Aorta (tissue), 5 donors: ENCODE results near the gene TUBA4A. TPM values are rescaled to one million over a fixed set of nuclear protein-coding genes. Genes with fewer than 3 reads are reported as not detected.

ENCODE experiments used
- ATAC-seq: fragments of 200-7000 bp; cut with Tn5 transposase; one replicate; pipeline ENCODE4 v1.9.1; 2022; ENCODE audit warnings: moderate library complexity; ENCODE audit not compliant: low FRiP score
- DNase-seq, 2 donors: peaks; one replicate each; pipeline ENCODE4 v3.0.0-alpha.2; 2020
- H3K27ac ChIP-seq, 2 donors: one replicate each; pipeline ENCODE4 v1.5.1; 2013; ENCODE audit warnings: low read length in 2 of 2, mild to moderate bottlenecking in 2 of 2, moderate library complexity in 2 of 2, control low read depth in 1 of 2, inconsistent platforms in 1 of 2, low read depth in 1 of 2
- H3K27me3 ChIP-seq, 2 donors: one replicate each; pipeline ENCODE4 v1.6.1; 2013; ENCODE audit warnings: control low read depth in 1 of 2, low read length in 1 of 2, mild to moderate bottlenecking in 1 of 2, moderate library complexity in 1 of 2; ENCODE audit not compliant: insufficient read depth in 2 of 2, control insufficient read depth in 1 of 2
- H3K36me3 ChIP-seq, 2 donors: one replicate each; pipeline ENCODE4 v1.6.1; 2013; ENCODE audit warnings: control low read depth in 1 of 2, low read length in 1 of 2, mild to moderate bottlenecking in 1 of 2; ENCODE audit not compliant: insufficient read depth in 2 of 2, control insufficient read depth in 1 of 2
- H3K4me1 ChIP-seq, 2 donors: one replicate each; pipeline ENCODE4 v1.6.1; 2013; ENCODE audit warnings: low read length in 2 of 2, control low read depth in 1 of 2, mild to moderate bottlenecking in 1 of 2, moderate library complexity in 1 of 2; ENCODE audit not compliant: insufficient read depth in 2 of 2, control insufficient read depth in 1 of 2
- H3K4me3 ChIP-seq, 2 donors: one replicate each; pipeline ENCODE4 v1.5.1; 2013; ENCODE audit warnings: low read length in 2 of 2, control low read depth in 1 of 2, mild to moderate bottlenecking in 1 of 2
- H3K9me3 ChIP-seq: one replicate; pipeline ENCODE4 v1.6.1; 2013; ENCODE audit warnings: mild to moderate bottlenecking, low read length; ENCODE audit not compliant: control insufficient read depth
- WGBS, 2 donors: extraction: QIAGEN DNeasy Blood & Tissue Kit; methylation state at CpG; one replicate each; pipeline ENCODE4 v1.1.7; 2013; 5-methylcytosine and 5-hydroxymethylcytosine counted together
- intact Hi-C, 2 donors: fragments of 100-400 bp; cut with DNase I; formaldehyde crosslinking; loops; one replicate each; pipeline versions ENCODE4 v1.14.2 to v1.15.0; 2022
- polyA plus RNA-seq, 2 donors: library from polyadenylated mRNA; stranded (reverse); fragments of 200-250 nt; gene quantifications; one replicate each; pipeline ENCODE4 v1.2.3, GENCODE V29; 2013
- total RNA-seq, 2 donors: library from RNA; stranded (reverse); fragmentation: NEBNext Ultra II Directional; extraction: Animal tissue kit (Norgen Biotek cat#: 25700); gene quantifications; one replicate each; pipeline ENCODE4 v1.2.1, GENCODE V29; 2021
- donor health status: healthy with polysubstance abuse.
- donor health status: Bipolar disorder and iron deficiency.
- donor health status: DM: no; HTN: no; CAD: no.
- donor health status: DM: no; HTN: no; CAD: no.
- donor health status: DM: yes; HTN: yes; CAD: no.

TUBA4A gene
- total and polyA plus RNA-seq, 4 donors, result 20.3 to 59.2 (median 46.3) TPM

DNA sequence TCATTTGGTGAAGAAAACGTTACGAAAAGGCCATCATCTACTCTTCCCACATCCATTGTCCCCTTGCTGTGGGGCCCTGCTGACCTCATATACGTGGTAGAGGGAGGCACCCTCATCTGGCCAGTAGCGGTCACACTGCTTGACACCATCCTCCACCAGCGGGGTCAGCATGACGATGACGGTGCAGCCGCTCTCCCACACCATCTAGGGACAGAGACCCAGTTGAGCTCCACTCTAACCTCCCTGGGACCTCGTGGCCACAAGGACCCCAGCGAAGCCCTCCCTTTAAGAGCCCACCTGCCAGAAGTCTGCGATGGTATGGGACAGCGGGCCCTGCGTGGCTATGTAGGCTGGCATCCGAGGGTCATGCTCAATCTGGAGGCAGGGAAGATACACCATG is 42.4 kb upstream of the TUBA4A start:
- H3K4me1 ChIP-seq, result no peaks in the 10 kb centered on the region
- no peaks in the 10 kb centered on the region for H3K9me3 ChIP-seq
- no peak overlapping the region for H3K27ac ChIP-seq
- ATAC-seq (no peak), DNase-seq (no peak)
- intact Hi-C loops, result loop anchor here in 1 of 2 donors (5.0 kb wide), 1 partner anchor 124 kb away; the partner anchor contains the start of gene SLC23A3
- 85% methylated on average over 14 of the region's 14 CpGs for WGBS, 2 donors
- no peaks in the 10 kb centered on the region for H3K36me3 ChIP-seq
- no peak overlapping the region for H3K4me3 ChIP-seq
- H3K27me3 ChIP-seq, result no peaks in the 10 kb centered on the region

DNA sequence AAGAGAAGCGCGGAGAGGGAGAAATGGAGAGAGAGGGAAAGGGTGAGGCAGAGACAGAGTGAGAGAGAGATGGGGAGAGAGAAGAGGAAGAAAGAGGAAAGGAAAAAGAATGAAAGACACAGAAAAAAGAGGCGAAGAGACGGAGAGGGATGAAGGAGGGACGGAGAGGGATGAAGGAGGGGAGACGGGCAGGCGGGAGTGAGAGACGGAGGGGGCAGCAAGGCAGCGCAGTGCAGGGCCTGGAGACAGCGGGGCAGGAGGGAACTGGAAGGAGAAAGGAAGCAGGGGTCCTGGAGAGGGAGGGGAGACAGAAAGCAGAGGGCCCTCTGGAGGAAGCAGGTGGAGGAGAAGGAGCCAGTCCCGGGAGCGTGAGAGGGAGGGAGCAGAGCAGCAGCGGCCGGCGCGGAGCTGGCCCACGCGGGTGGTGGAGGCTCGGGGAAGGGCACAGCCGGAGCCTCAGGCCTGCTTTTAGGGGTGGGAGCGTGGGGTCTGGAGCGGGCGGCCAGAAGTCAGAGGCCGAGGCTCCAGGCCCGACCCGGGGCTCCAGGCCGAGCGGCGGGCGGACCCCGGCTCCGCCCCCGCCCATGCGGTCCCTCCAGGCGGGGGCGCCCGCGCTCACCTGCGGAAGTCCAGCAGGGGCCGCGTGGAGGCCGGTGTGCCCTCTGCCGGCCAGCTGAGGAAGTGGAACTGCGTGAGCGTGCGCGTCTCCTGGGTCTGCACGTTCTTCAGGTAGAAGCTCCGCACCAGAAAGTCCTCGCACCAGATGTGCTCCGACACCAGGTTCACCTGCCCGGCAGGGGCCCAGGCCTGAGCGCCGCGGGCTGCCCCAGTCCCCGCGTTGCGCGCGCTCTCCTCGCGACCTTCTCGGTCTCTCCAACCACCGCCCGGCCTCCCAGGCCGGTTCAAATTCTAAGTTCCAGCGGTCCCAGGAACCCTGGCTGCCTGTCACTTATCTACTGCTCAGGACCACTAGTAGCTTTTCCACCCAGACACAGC is 40.9 kb upstream of the TUBA4A start:
- H3K4me3 ChIP-seq, result peak overlapping the region; percentile 32 to 60
- ATAC-seq (peak; percentile 93), DNase-seq (peak; percentile 88 to 96)
- no peaks in the 10 kb centered on the region for H3K4me1 ChIP-seq
- H3K27ac ChIP-seq, result peak overlapping the region in 1 of 2 donors; percentile 48
- no peaks in the 10 kb centered on the region for H3K9me3 ChIP-seq
- intact Hi-C loops, result loop anchor here (1.0 to 5.0 kb wide), 6 partner anchors 16 to 134 kb away; partner anchors contain the start of genes GLB1L (in 1 of the 2), NHEJ1 (in 1 of the 2), SLC23A3 (in 1 of the 2) and STK16 (in 1 of the 2)
- H3K36me3 ChIP-seq, result no peaks in the 10 kb centered on the region
- 3 to 4% methylated on average over 51 to 67 of the region's 67 CpGs for WGBS, 2 donors
- H3K27me3 ChIP-seq, result no peaks in the 10 kb centered on the region

DNA sequence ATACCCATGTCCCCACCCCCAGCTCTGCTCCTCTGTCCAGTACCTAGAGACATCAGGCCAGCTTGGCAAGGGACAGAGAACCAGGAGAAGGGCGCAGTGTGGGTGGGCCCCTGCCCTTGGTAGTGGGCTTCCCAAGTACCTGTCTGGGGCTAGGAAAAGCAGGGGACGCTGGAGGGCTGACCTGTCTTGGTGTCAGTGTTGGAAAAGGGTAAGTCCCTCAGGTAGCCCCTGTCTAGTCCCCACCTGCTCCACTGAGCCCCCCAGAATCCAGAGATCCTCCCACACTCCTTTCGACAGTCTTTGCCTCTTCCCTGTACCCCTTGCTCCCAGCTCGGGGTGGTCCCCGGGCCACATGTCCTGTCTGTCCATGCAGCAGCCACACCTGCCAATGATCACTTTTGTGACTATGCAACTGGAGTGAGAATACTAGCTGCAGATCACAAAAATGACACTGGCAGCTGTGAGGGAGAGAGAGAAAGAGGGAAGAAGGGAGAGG is 40.1 kb upstream of the TUBA4A start:
- Histone ChIP-seq H3K36me3 (no peaks in the 10 kb centered on the region), H3K27ac (no peak overlapping the region), H3K4me1 (no peaks in the 10 kb centered on the region), H3K4me3 (no peak overlapping the region), H3K9me3 (no peaks in the 10 kb centered on the region), H3K27me3 (no peaks in the 10 kb centered on the region)
- intact Hi-C loops, result loop anchor here (1.0 to 5.0 kb wide), 4 partner anchors 15 to 133 kb away; partner anchors contain the start of genes GLB1L (in 1 of the 2), NHEJ1 (in 1 of the 2), STK16 (in 1 of the 2) and TUBA4A (in 1 of the 2)
- ATAC-seq (no peak), DNase-seq (peak in 1 of 2 donors; percentile 65)
- 81% methylated on average over 5 of the region's 5 CpGs for WGBS, 2 donors

DNA sequence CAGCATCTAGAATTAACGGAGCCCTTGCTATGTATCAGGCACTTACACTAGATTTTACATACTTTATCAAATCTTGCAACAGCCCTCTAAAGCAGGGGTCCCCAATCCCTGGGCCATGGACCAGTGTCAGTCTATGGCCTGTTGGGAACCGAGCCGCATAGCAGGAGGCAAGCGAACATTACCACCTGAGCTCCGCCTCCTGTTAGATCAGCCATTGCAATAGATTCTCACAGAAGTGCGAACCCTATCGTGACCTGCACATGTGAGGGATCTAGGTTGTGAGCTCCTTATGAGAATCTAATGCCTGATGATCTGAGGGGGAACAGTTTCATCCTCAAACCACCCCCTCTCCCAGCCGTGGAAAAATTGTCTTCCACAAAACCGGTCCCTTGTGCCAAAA is 38.9 kb upstream of the TUBA4A start:
- no peak overlapping the region for H3K27ac ChIP-seq
- no peak overlapping the region for H3K4me3 ChIP-seq
- DNase-seq (no peak), ATAC-seq (no peak)
- intact Hi-C loops, result loop anchor here in 1 of 2 donors (5.0 kb wide), 1 partner anchor 45 kb away; the partner anchor contains the start of genes GLB1L and STK16
- no peaks in the 10 kb centered on the region for H3K4me1 ChIP-seq
- H3K9me3 ChIP-seq, result no peaks in the 10 kb centered on the region
- H3K27me3 ChIP-seq, result no peaks in the 10 kb centered on the region
- no peaks in the 10 kb centered on the region for H3K36me3 ChIP-seq
- WGBS, 2 donors, result 89 to 92% methylated on average over 9 of the region's 9 CpGs

DNA sequence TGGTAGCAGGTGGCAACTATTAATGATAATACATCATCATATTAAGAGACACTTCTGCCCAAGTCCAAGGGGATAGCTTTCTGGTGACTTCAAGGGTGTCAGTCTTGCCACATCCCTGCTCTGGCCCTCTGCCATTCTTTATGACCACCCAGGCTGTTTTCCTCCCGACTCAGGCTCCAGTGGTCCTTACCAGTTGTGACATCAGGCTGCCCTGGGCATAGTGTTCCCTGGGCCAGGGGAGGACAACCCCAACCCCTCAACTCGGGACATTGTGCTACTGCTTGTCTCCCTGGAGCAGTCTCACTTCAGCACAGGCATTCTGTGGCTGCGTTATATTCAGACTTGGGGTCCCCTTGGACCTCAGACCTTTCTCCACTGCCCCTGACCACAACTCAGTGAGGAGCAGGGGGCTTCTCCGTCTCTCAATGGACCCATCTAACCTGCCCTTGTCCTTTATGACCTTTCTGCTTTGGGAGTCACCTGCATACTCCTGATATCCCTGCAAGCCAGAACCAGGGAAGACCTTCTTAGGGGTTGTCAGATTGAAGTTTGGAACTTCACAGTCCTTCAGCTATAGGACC is 38.3 kb upstream of the TUBA4A start:
- no peak overlapping the region for H3K27ac ChIP-seq
- H3K4me3 ChIP-seq, result no peak overlapping the region
- ATAC-seq, result no peak
- no peaks in the 10 kb centered on the region for H3K4me1 ChIP-seq
- peak in 1 of 2 donors; percentile 48 for DNase-seq
- intact Hi-C loops, result loop anchor here in 1 of 2 donors (5.0 kb wide), 1 partner anchor 45 kb away; the partner anchor contains the start of genes GLB1L and STK16
- no peaks in the 10 kb centered on the region for H3K27me3 ChIP-seq
- whole genome bisulfite sequencing, 2 donors, result 78 to 81% methylated on average over 4 of the region's 4 CpGs
- no peaks in the 10 kb centered on the region for H3K9me3 ChIP-seq
- H3K36me3 ChIP-seq, result no peaks in the 10 kb centered on the region

DNA sequence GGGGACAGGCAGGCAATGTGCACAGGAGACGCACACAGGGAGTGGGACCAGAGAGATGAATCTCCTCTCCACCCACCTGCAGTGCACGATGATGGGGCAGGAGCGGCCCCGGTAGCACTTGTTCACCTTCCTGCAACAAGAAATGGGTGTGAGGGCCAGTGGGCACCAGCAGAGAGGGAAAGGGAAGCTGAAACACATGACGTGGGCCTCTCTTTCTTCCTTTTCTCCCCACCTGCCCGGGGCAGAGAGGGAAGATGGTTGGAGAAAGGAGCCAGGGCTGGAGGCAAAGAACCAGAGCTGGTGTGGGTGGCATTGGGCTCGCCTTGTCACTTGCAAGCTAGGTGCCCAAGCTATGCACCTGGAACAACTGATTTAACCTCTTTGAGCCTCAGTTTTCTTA is 37.7 kb upstream of the TUBA4A start:
- Histone ChIP-seq H3K36me3 (no peaks in the 10 kb centered on the region), H3K9me3 (no peaks in the 10 kb centered on the region), H3K27me3 (no peaks in the 10 kb centered on the region), H3K4me1 (no peaks in the 10 kb centered on the region), H3K27ac (no peak overlapping the region), H3K4me3 (no peak overlapping the region)
- intact Hi-C loops, result loop anchor here in 1 of 2 donors (5.0 kb wide), 1 partner anchor 44 kb away; the partner anchor contains the start of genes GLB1L and STK16
- ATAC-seq (no peak), DNase-seq (peak in 1 of 2 donors; percentile 55)
- WGBS, 2 donors, result 83 to 92% methylated on average over 7 of the region's 7 CpGs

DNA sequence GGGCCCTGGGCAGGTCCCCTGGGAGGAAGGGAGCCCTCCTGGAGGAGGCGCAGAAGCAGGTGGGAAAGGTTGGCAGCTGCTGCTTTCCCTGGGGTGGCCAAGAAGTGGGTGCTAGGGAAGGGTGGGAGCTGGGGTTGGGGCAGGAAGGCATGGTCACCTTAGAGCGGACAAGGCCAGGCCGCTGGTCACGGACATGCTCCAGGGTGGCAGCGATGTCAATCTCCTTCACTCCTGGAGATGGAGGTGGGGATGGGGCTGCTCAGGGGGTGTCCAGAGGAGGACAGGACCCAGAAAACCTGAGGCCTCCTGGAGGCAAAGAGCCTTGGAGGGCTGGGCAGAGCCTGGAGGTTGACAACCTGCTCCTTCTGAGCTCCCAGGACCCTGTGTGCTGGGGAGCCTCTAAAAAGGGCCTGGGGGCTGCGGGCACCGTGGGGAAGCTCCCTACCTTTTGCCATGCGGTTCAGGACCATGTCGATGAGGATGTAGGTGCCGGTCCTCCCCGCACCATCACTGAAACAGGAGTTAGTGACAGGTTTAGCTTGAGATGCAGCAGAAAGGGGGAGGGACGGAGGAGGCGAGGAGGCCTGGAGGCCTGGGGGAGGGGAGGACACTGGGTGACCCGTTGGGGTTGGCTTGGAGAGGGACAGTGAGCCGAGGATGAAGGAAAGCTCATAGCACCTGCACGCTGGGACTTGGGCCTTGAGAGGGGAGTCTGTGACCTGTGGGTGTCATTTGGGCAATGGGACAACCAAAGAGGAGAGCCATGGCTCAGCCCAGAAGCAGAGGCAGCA is 36.9 kb upstream of the TUBA4A start:
- no peaks in the 10 kb centered on the region for H3K36me3 ChIP-seq
- no peaks in the 10 kb centered on the region for H3K9me3 ChIP-seq
- WGBS, 2 donors, result 91% methylated on average over 16 of the region's 16 CpGs
- H3K27ac ChIP-seq, result peak overlapping the region in 1 of 2 donors; percentile 54
- no peaks in the 10 kb centered on the region for H3K27me3 ChIP-seq
- DNase-seq, result peak in 1 of 2 donors; percentile 67
- no peak for ATAC-seq
- no peak overlapping the region for H3K4me3 ChIP-seq
- H3K4me1 ChIP-seq, result no peaks in the 10 kb centered on the region
- intact Hi-C loops, result loop anchor here in 1 of 2 donors (5.0 kb wide), 1 partner anchor 43 kb away; the partner anchor contains the start of genes GLB1L and STK16
